Panc1 (cell line): ENCODE measurements around the gene CAPN8. TPM values are rescaled to one million over a fixed set of nuclear protein-coding genes. Genes with fewer than 3 reads are reported as not detected.

Experiments
- ATAC-seq: fragments of 200-7000 bp; cut with Tn5 transposase; 2 replicates; pipeline ENCODE4 v1.9.1; 2020; ENCODE audit warnings: mild to moderate bottlenecking, moderate library complexity
- BruUV-seq: library from RNA; stranded (reverse); fragments of 400-500 nt; replicated peaks from 2 replicates; lab custom pipeline; 2021; lab: Mats Ljungman, UMichigan
- CTCF ChIA-PET: fragments of 300-600 bp; sonication (Branson Sonifier 250); formaldehyde crosslinking; loops from one replicate; lab custom pipeline; 2022; ENCODE audit warnings: antibody characterized with exemption; lab: Charles Lee
- POLR2A ChIA-PET: fragments of 300-600 bp; sonication (Branson Sonifier 250); formaldehyde crosslinking; loops from one replicate; lab custom pipeline; 2022; ENCODE audit warnings: antibody characterized with exemption; lab: Charles Lee
- DNase-seq: peaks from one replicate; pipeline ENCODE4 v3.0.0-alpha.2; 2010; ENCODE audit warnings: low read depth, low spot score
- H3K27ac ChIP-seq: 2 replicates; pipeline ENCODE4 v1.5.1; 2011; ENCODE audit warnings: mild to moderate bottlenecking, low read length, inconsistent platforms
- H3K27me3 ChIP-seq: fragments of 200-500 bp; sonication (Bioruptor generic); 2 replicates; pipeline ENCODE4 v1.6.0; 2014; ENCODE audit warnings: low read length, inconsistent platforms; ENCODE audit not compliant: control insufficient read depth, insufficient read depth
- H3K36me3 ChIP-seq: fragments of 200-500 bp; sonication (Bioruptor generic); 2 replicates; pipeline ENCODE4 v1.5.1; 2014; ENCODE audit warnings: inconsistent platforms, mild to moderate bottlenecking, low read length, moderate library complexity; ENCODE audit not compliant: control insufficient read depth, insufficient read depth
- H3K4me1 ChIP-seq: 2 replicates; pipeline ENCODE4 v1.5.1; 2011; ENCODE audit warnings: inconsistent platforms, mild to moderate bottlenecking, low read length, moderate library complexity; ENCODE audit not compliant: control insufficient read depth, insufficient read depth
- H3K4me3 ChIP-seq, 2 experiments: 2 replicates each; pipeline ENCODE4 v1.5.1; 2011 to 2012; ENCODE audit warnings: low read depth in 2 of 2, low read length in 2 of 2, mild to moderate bottlenecking in 2 of 2, inconsistent platforms in 1 of 2, moderate library complexity in 1 of 2
- H3K9me3 ChIP-seq: fragments of 200-500 bp; sonication (Bioruptor generic); 2 replicates; pipeline ENCODE4 v1.5.1; 2014; ENCODE audit warnings: low read depth, mild to moderate bottlenecking, inconsistent platforms, low read length, moderate library complexity; ENCODE audit not compliant: control insufficient read depth, insufficient read depth
- POLR2AphosphoS5 ChIP-seq: IDR thresholded peaks from 2 replicates; pipeline ENCODE4 v1.6.1; 2012; ENCODE audit warnings: mild to moderate bottlenecking, low read depth, low read length, moderate library complexity
- SIN3A ChIP-seq: IDR thresholded peaks from 2 replicates; pipeline ENCODE4 v1.6.1; 2012; ENCODE audit warnings: low read depth, mild to moderate bottlenecking, low read length, moderate library complexity, borderline replicate concordance; ENCODE audit not compliant: insufficient read depth
- TCF7L2 ChIP-seq: IDR thresholded peaks from 2 replicates; pipeline ENCODE4 v1.6.1; 2011; ENCODE audit warnings: mild to moderate bottlenecking, low read depth, low read length, inconsistent platforms
- in situ Hi-C: cut with HindIII; loops from 2 replicates; pipeline ENCODE4 v1.10.0; 2016; ENCODE audit warnings: low sequenced_read_pairs, low pct_unique_long_range_greater_than_20kb
- intact Hi-C: fragments of 100-400 bp; cut with micrococcal nuclease; formaldehyde crosslinking; loops from one replicate; pipeline ENCODE4 v1.10.0; 2022; ENCODE audit not compliant: unreplicated experiment
- total RNA-seq: library from RNA; stranded (reverse); gene quantifications from one replicate; pipeline ENCODE4 v1.2.1, GENCODE V29; 2021; ENCODE audit not compliant: unreplicated experiment
- TF ChIP-seq, protein P1 (sequence below): fragments of 450-650 bp; IDR thresholded peaks from 2 replicates; pipeline ENCODE4 v1.5.1; 2017; ENCODE audit warnings: mild to moderate bottlenecking
- TF ChIP-seq, protein P2 (sequence below), 2 experiments: IDR thresholded peaks; 2 replicates each; pipeline ENCODE4 v1.6.1; 2011 to 2012; ENCODE audit warnings: low read depth in 2 of 2, control low read depth in 1 of 2, low read length in 1 of 2, mild to moderate bottlenecking in 1 of 2, moderate library complexity in 1 of 2; ENCODE audit not compliant: insufficient read depth in 1 of 2

Gene CAPN8
- total RNA-seq, 1 experiment from 2014 or later = 0.28 TPM

DNA sequence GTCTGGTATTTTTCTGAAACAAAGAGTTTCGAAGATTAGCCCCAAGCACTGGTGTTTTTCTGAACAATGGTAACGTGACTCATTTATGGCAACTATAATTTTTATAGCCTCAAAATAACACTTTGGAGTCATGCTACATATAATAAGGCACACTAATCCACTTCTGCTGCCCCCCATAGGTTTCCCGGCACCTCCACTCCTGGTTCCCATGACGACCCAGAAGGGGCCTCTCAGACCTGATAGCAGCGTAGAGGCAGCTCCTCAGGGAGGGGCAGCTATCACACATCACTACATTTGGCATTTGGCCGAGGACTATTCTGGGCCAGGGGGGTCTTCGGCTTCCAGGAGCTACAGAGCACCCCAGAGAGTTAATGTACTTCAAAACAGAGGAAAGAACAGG, 23.3 kb downstream of the CAPN8 start:
- Histone ChIP-seq H3K36me3 (no peaks in the 10 kb centered on the region), H3K4me1 (no peaks in the 10 kb centered on the region), H3K27me3 (no peaks in the 10 kb centered on the region), H3K27ac (no peak overlapping the region), H3K9me3 (no peaks in the 10 kb centered on the region), H3K4me3 (no peak overlapping the region)
- TF ChIP-seq SIN3A = no peak
- TF ChIP-seq POLR2AphosphoS5 = no peak
- TF ChIP-seq, protein P1, sequence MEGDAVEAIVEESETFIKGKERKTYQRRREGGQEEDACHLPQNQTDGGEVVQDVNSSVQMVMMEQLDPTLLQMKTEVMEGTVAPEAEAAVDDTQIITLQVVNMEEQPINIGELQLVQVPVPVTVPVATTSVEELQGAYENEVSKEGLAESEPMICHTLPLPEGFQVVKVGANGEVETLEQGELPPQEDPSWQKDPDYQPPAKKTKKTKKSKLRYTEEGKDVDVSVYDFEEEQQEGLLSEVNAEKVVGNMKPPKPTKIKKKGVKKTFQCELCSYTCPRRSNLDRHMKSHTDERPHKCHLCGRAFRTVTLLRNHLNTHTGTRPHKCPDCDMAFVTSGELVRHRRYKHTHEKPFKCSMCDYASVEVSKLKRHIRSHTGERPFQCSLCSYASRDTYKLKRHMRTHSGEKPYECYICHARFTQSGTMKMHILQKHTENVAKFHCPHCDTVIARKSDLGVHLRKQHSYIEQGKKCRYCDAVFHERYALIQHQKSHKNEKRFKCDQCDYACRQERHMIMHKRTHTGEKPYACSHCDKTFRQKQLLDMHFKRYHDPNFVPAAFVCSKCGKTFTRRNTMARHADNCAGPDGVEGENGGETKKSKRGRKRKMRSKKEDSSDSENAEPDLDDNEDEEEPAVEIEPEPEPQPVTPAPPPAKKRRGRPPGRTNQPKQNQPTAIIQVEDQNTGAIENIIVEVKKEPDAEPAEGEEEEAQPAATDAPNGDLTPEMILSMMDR = no peak
- TF ChIP-seq TCF7L2 = no peak
- TF ChIP-seq, protein P2, sequence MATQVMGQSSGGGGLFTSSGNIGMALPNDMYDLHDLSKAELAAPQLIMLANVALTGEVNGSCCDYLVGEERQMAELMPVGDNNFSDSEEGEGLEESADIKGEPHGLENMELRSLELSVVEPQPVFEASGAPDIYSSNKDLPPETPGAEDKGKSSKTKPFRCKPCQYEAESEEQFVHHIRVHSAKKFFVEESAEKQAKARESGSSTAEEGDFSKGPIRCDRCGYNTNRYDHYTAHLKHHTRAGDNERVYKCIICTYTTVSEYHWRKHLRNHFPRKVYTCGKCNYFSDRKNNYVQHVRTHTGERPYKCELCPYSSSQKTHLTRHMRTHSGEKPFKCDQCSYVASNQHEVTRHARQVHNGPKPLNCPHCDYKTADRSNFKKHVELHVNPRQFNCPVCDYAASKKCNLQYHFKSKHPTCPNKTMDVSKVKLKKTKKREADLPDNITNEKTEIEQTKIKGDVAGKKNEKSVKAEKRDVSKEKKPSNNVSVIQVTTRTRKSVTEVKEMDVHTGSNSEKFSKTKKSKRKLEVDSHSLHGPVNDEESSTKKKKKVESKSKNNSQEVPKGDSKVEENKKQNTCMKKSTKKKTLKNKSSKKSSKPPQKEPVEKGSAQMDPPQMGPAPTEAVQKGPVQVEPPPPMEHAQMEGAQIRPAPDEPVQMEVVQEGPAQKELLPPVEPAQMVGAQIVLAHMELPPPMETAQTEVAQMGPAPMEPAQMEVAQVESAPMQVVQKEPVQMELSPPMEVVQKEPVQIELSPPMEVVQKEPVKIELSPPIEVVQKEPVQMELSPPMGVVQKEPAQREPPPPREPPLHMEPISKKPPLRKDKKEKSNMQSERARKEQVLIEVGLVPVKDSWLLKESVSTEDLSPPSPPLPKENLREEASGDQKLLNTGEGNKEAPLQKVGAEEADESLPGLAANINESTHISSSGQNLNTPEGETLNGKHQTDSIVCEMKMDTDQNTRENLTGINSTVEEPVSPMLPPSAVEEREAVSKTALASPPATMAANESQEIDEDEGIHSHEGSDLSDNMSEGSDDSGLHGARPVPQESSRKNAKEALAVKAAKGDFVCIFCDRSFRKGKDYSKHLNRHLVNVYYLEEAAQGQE (IDR thresholded peaks at IDR 0.05; ENCODE audit: insufficient read depth in 1 of 2, low read depth in 2 of 2, low read length in 1 of 2) = no peak
- in situ Hi-C loops = no loop called here
- ChIA-PET POLR2A (no interaction called here), CTCF (no interaction called here)
- DNase-seq = no peak
- intact Hi-C loops = no loop called here
- ATAC-seq = no peak
- BruUV-seq = no TSS peak

DNA sequence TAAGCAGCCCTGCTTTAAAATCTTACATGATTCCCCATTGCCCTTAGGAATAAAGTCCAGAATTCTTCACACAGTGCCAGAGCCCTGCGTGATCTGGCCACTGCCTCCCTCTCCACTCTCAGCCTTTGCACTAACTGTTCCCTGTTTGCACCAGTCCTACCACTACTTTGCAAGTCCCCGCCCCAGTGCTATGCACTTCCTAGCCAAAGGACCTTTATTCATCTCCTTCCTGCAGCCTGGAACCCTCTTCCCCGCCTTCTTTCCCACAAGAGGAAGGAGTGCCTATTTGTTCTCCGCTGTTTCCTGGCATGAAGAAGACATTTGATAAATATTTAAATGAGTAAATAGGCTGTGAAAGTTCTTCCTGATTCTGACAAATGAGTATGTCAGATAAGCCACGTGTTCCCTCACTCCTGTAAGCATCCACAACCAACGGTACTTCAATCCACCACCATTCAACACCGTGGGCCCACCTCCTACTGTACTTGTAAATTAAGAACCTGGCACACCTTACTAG, 23.9 kb downstream of the CAPN8 start:
- intact Hi-C loops = no loop called here
- POLR2A ChIA-PET = no interaction called here
- TF ChIP-seq TCF7L2 = no peak
- no peak for TF ChIP-seq SIN3A
- no peak for TF ChIP-seq POLR2AphosphoS5
- TF ChIP-seq, protein P2 (IDR thresholded peaks at IDR 0.05; ENCODE audit: insufficient read depth in 1 of 2, low read depth in 2 of 2, low read length in 1 of 2) = no peak
- TF ChIP-seq, protein P1 = no peak
- in situ Hi-C loops = no loop called here
- no peak overlapping the region for H3K27ac ChIP-seq
- no peaks in the 10 kb centered on the region for H3K9me3 ChIP-seq
- ATAC-seq = no peak
- no TSS peak for BruUV-seq
- no peak for DNase-seq
- no peaks in the 10 kb centered on the region for H3K4me1 ChIP-seq
- H3K27me3 ChIP-seq = no peaks in the 10 kb centered on the region
- no peaks in the 10 kb centered on the region for H3K36me3 ChIP-seq
- CTCF ChIA-PET = no interaction called here
- no peak overlapping the region for H3K4me3 ChIP-seq
